ENCODE measurements around the gene DENND1A.

DNA sequence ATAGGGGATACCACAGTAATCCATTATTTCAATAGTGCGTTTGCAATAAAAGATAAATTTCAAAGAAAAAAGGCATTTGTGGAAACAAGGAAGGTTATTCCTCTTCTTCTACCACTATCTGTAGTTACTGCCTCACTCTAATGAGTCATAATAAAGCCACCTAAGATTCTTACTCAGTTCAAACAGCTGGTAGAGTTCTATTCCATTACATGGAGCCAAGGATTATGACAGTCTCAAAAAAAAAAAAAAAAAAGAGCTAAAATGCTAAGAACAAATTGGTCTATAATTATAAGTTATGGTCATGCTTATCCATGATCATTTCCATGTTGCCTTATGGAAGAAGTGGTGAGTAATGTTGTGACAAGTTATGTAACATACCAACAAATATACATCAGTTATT, 46.3 kb downstream of the DENND1A start:
- TF ChIP-seq POLR2A (IDR thresholded peaks at IDR 0.05), result no peak
- TF ChIP-seq, protein P1, sequence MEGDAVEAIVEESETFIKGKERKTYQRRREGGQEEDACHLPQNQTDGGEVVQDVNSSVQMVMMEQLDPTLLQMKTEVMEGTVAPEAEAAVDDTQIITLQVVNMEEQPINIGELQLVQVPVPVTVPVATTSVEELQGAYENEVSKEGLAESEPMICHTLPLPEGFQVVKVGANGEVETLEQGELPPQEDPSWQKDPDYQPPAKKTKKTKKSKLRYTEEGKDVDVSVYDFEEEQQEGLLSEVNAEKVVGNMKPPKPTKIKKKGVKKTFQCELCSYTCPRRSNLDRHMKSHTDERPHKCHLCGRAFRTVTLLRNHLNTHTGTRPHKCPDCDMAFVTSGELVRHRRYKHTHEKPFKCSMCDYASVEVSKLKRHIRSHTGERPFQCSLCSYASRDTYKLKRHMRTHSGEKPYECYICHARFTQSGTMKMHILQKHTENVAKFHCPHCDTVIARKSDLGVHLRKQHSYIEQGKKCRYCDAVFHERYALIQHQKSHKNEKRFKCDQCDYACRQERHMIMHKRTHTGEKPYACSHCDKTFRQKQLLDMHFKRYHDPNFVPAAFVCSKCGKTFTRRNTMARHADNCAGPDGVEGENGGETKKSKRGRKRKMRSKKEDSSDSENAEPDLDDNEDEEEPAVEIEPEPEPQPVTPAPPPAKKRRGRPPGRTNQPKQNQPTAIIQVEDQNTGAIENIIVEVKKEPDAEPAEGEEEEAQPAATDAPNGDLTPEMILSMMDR (IDR thresholded peaks at IDR 0.05), result no peak

Data from heart left ventricle (tissue), 13 donors.